Stimulated activated CD4-positive, alpha-beta T cell treated with anti-CD3 and anti-CD28 coated beads, TNF-alpha, amount 100 ng/mL, for 1 hour (primary cell): ENCODE results near the gene RNF126.

Source experiments
- DNase-seq, 3 donors: peaks; one replicate each; pipeline ENCODE4 v3.0.0-alpha.2; 2020; ENCODE audit warnings: low read depth in 3 of 3, low spot score in 1 of 3

The RNF126 gene

DNA sequence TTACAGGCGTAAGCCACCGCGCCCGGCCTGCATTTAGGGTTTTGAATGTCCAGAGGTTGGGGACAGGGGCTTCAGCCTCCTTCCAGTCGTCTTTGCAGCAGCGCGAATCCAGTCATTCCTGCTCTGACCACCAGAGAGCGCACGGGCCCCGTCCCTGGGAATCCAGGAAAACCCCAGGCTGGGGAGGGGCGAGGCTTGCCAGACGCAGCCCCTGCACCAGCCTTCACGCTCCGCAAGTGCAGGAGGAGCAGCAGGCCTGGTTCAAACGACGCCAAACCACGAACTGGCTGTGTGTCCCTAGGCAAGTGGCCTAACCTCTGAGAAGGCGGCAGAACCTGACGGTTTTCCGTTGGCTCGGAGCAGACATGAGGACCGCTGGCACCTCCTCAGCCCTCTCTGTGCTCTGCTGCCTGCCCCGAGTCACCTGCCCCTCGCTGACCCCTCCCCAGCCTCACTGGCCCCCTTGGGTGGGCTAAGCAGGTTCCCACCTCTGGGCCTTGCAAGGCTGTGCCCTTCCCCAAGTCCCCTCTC is 2.0 kb upstream of the RNF126 start:
- peak; percentile 47 to 76 (median 68) for DNase-seq

DNA sequence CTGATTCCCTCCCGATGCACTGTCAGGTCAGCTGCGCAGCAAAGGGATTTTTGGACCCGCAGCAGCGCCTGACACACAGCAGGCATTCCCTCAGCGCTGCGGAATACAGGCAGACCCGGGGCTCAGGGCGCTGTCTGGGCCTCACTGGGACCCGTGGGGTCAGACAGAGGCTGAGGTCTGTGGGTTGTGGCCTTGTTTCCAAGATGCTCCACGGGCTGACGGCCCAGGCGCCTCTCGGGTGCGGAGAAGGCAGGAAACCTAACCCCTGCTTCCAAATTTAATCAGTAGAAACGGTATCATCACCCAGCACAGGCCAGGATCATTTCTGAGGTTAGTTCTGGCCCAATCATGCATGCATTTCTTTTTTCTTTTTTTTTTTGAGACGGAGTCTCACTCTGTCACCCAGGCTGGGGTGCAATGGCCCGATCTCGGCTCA is 686 bp upstream of the RNF126 start:
- DNase-seq, result no peak

DNA sequence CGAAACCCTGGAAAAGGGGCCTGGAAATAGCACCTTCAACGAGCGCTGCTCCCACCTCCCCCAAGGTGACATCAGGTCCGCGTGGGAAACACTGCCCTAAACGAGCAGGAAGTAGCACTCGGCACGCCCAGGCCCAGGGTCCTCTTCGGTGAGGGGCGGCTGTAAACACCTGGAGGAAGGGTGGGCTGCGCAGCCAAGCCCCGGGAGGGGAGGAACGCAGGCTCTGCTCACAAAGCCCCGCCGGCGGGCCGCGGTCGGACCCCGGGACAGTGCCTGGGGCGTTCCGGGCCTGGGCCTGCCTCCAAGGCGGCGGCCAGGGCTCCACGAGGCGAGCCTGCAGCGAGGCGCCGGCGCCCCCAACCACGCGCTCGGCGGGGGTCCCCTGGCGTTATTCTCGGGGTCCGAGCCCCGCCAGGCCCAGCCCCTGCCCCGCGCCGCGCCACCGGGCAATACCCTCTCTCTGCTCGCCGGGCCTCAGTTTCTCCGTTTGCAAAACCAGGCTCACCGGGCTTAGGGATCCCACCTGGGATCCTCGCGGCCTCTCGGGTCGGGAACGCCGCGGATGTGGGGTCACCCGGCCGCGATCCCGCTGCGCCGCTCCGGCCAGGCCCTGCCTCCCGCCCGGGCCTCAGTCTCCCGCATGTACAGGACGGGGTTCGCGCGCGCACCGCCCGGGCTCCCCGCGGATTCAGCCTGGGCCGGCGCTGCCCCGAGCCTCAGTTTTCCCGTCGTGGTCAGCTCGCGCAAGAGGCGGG is 630 bp downstream of the RNF126 start:
- DNase-seq, result peak in 1 of 3 donors; percentile 52

DNA sequence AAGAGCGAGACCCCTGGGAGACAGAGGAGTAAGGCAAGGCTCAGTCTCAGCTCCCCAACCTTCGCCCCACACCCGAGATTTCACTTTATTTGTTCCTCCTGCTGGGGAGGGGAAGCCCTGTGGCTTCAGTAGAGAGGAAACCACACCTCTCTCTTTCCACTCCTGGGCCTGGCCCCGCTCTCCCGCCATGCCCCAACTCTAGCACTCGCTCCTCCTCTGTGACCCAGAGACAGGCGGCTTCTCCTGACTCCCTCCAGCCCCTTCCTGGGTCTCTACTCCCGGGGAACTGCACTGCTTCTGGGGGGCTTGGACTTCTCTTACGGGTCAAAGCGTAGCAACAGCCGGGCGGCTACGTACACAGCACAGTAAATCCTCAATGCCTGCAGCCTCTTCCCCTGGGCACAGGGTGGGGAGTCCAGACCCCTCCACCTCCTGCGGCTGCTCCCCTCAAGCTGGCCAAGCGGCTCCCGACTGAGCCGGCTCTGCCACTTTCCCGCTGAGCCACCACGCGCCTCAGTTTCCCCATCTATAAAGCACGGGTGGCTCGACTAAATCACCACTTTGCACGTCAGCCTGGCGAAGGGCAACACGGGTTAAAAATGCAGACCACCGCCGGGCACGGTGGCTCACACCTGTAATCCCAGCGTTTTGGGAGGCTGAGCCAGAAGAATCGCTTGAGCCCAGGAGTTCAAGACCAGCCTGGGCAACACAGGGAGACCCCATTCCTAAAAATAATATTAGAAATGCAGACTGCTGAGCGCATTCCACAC is 1.4 kb downstream of the RNF126 start:
- peak in 1 of 3 donors; percentile 49 for DNase-seq

DNA sequence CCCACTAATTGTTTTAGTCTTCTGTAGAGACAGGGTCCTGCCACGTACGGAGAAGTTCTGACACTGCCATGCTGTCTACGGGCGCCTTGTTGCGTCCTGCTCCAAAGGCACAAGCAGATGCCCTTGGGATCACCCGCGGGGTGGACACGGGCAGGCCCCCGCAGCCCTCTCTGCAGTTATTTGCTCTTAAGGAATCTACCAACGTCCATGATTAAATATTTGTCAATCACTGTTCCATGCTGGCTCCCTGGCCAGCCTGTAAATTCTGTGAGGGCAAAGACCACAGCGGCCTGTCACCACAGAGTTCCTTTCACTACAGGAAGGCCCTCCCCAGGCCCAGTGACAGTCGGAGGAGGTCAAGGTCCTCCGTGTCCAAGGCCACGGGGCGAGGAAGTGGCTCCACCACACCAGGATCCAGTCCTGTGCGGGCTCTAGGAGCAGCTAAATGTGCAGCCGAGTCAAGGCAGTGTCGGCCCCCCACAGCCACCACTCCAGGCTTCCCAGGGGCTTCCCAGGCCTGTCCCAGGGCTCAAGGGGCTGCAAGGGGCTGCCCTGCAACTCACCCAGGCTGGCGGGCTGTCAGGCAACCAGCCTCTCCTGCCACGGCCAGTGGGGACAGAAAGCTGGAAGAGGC is 2.1 kb downstream of the RNF126 start:
- no peak for DNase-seq

DNA sequence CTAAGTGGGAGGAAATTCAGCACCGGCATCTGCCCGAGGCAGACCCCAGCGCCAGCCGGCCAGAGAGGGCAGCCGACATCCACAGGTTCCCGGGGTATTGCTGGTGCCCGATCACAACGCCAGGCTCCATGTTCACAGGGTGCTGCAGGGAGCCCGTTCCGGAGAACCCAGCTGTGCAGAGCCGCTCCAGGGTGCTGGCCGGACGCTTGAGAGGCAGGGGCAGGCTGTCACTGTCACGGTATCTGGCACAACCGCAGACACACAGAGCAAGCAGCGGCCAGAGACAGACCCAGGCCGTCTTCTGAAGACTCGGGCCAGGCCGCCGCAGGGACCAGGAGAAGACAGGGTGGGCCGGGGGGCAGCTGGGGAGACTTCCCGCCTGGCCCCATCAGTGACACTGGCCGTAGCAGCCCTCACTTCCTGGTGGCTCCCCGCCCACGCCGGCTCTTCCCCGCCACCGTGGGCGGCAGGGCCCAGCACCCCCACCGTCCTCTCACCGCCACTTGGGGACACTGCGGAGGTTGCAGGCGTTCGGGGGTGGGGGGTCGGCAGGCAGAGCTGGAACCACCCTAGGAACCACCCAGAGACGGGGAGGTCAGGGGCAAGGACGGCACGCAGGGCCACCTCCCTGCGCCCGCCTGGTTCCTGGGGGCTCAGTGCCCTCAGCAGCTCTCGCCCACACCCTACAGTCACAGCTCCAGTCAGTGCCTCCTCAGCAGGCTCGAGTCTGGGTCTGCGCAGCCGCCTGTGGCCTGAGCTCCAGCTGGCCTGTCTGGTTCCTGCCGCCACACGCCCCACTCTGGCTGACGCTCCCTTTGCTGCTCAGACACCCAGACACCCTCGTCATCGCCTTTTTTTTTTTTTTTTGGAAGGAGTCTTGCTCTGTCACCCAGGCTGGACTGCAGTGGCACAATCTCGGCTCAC is 3.8 kb downstream of the RNF126 start:
- DNase-seq, result peak in 1 of 3 donors; percentile 35

DNA sequence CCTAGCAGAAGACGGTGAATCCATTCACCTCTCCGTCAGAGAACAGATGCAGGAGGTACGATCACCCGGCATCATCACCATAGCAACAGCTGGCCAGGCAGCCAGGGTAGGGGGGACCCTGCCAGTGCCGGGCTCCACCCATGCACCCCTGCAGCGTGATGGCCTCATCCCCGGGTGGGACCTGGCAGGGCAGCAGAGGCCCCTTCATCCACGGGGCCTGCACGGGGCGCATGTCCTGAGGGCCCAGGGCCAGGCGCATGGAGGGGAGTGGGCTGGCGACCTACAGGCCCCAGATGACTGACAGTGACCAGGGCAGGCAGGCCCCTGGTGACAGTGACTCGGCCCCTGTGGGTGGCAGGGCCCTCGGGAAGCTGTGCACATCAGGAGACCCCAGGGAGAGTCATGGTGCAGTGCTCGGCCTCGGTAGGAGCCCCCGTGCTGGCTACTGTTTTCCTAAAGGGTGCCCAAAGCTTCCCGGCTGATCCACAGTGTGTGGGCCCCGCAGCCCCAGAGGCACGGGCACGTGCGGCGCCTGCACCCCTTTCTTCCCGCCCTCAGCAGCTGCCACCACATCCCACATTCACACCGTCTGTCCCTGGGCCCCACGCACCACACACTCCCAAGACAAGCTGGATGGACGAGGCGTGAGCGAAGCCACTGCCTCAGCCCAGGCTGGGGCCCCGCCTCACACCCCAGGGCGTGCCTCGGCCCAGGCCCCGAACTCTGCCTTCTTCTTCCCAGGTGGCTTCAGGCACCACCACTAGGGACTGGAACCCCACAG is 4.8 kb downstream of the RNF126 start:
- no peak for DNase-seq

DNA sequence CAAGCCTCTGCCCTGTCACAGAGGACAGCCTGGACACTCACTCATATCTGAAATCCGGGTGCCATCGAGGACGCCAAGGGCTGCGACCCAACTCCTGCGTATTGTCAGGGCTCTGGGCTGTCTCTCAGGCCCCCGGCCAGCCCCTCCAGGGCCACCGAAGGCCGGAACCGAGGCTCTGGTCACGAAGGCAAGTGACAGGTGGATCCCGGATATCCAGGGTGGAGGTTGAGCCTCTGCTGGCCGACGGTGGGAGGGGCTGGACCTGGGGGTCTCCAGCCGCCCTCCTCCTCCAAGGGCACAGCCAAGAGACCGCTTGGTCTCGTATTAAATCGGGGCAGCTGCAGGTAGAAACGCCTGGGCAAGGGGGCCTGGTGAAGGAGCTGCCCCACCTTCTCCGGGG is 5.4 kb downstream of the RNF126 start:
- DNase-seq, result no peak

DNA sequence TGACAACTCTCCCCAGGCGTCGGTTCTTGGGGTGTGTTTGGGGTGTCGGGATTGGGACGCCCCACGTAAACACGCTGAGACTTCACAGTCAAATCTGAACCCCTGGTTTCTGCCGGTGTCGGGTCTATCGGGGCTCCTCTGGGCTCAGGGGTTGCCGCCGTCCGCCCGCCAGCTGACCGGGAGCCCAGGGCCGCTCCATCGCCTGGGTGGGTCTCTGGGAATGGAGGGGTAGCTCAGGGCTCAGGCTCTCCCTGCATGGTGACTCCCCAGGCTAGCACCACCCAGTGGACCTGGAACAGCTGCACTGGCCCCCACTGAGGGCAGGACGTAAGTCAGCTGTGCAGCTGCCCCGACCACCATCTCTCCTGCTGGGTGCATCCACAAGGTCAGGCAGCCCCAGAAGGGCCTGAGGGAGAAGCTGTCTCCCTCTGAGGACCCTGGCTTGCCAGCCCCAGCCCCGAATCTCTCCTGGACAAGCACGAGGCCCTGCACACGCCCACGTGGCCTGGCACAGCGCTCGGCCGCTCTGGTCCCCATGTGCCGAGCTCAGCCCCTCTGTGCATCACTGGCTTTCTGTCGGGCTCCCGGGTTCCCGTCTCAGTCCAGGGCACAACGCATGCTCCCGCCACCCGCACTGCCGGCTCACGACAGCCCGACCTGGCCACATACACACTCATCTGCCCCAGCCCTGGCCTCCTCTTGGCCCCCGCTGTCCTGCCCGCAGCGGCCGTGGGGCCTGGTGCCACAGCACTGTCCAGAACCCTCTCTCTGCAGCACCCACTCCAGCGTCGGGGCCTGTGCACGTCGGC is 6.1 kb downstream of the RNF126 start:
- no peak for DNase-seq

DNA sequence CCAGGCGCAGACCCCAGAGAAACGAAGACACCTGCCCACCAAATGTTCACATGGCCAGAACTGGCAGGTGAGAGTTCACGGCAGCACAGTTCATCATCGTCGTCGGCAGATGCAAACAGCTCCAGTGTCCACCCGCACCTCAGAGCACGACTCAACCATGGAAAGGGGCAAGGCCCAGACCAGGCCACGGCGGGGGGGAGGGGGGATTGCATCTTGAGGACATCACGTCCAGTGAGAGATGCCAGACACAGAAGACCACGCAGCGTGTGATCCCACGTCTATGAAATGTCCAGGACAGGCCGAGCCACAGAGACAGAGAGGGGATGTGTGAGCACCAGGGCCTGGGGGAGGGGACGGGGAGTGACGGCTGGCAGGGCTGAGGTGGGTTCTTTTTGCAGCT is 7.3 kb downstream of the RNF126 start:
- no peak for DNase-seq

DNA sequence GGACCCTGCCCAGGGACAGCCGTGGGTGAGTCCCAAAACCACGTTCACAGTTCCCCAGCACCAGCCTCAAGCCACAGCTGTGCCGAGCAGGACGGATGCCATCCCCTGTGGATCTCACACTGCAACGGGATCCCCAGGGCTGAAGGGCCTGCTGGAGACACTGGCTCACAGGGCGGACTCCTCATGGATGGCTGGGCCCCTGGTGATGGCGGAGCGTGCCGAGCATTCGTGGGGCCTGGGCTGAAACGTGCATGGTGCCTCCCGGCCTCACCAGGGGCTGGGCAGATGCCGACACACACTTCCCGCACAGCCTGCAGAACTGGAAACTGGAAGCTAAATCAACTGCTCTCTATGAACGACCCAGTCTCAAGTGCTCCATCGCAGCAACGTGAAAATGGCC is 9.6 kb downstream of the RNF126 start:
- no peak for DNase-seq

DNA sequence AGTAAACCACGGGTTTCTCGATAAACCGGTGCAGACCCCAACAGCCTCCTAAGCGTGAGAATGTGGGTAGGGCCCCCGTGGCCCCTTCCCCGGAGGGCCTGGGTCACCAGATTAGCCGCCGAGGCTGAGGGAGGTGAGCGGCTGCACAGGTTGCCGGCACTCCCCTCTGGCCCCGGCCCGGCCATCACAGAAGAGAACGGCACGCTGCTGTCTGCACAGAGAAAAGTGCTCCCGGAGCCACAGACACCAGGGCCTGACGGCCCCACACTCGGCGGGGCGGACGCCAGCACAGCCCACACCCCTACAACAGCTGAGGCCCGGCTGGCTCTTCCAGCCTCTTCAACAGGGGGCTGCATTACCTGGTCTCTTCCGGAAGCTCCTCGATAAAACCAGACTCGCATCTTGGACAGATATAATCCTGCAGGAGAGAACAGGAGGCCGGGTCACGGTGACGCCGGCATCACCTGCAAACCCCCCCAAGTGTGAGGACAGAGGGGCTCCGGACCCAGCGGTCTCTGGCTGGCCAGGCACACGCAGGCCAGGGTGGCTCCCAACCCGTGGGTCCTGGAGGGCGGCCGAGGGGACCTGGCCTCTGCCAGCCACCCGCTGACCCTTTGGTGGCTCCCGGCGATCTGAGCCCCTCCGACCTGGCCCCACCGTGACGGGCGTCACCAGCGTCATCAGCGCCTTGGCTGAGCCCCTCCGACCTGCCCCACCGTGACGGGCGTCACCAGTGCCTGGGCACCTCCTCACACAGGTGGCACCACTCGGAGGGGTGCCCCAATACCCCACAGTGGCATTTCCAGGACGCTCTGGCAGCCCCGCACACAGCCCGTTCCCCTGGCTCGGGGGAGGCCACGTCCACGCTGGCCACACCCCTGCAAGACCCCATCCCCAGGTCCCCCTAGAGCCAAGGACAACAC is 10.3 kb downstream of the RNF126 start:
- no peak for DNase-seq

DNA sequence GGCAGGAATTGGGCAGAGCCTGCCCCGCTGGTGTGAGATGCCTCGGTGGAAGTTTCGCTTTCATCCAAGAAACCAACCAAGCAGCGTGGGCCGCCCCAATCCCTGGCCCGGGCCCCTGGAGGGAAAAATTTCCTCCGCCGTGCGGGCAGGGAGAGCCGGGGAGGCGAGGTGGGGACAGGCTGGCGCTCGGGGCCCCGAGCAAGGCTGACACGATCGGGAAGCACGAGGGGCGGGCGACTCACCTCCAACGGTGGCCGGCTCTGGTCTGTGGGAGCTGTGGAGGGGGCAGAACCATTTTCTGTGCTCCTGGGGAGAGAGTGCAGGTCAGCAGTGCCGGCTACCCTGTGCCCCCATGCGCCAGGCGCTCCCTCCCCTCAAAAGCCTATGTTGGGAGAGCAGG is 11.0 kb downstream of the RNF126 start:
- no peak for DNase-seq

DNA sequence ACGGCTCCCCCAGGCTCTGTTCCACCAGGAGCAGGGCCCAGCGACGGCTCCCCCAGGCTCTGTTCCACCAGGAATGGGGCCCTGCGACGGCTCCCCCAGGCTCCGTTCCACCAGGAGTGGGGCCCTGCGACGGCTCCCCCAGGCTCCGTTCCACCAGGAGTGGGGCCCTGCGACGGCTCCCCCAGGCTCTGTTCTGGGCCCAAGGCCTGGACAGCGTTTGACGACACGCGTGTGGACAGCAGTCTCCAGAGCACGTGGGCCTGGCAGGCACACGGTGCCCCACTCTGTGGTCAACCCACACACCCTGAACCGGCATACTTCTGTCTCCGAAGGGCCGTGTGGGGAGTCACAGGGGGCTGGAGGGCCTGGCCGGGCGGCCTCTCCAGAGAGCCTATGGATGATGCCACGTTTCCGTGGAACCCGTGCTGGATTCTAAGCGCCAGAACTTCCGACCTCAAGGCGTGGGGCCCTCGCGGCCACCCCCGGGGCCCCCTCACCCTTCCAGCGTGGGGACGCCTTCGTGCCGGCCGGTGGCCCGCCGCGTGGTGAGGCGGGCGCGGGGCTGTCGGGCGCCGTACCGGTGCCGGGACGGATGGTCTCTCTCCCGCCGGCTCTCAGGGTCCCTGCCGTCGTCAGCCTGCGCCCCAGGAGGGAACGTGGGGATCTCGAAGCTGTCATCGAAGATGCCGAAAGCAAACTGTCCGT is 11.7 kb downstream of the RNF126 start:
- no peak for DNase-seq

DNA sequence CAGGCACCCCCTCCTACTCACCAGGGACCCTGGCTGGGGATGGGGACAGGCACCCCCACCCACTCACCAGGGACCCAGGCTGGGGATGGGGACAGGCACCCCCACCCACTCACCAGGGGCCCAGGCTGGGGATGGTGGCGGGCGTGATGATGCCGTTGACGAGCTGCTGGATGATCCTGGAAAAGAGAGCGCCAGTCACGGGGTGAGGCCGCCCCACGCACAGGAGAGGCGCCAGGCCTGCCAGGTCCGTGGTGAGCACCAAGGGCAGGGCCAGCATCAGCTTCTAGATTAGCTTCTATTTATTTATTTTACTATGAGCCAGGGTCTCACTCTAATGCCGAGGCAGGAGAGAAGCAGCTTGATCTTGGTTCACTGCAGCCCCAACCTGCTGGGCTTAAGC is 12.9 kb downstream of the RNF126 start:
- DNase-seq, result no peak

DNA sequence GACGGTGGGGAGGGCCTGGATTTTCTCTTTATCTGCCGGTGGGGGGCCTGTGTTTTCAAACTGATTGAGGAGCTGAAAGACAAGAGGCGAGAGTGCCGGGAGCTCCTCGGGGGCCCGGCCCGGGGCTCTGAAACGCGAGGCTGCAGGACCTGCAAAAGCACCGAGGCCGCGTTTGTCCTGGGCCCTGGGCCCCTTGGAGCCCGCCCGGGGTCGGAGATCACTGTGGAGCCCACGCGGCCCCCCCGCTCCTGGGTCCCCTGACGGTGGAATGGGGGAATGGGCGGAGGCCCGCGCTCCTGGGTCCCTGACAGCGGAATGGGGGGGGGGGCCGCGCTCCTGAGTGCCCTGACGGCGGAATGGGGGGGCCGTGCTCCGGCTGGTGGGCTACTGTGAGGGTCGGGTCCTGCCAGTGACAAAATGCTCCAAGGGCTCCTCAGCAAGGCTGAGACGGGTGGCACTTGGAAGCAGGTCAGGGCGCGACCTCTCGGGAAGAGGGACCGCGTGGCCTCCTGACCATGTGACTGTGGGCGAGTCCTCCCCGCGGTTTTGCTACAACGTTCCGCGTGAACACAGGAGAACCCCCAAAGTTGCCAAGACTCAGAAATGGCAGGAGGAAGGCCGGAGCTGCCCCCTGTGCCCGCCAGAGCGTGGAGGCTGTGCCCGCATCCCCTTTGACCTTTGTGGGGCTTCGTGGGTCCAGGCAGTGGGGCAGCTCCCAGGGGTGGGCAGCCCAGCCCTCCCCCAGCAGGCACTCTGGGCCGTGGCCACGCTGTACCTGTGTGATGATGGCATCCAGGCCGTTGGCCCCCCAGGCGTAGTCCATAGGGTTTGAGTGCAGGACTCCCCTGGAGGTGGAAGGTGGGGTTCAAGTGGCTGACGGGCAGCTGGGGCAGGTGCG is 13.9 kb downstream of the RNF126 start:
- DNase-seq, result no peak
